Lower leg skin (tissue), 3 donors: ENCODE measurements around the gene PARN.

Experiments
- POLR2A ChIP-seq, 2 donors: fragments of 450-650 bp; IDR thresholded peaks; one replicate each; pipeline ENCODE4 v1.6.1; 2016 to 2017; ENCODE audit warnings: antibody characterized with exemption in 2 of 2, mild to moderate bottlenecking in 1 of 2, moderate library complexity in 1 of 2
- TF ChIP-seq, protein P1 (sequence below), 3 donors: fragments of 450-650 bp; IDR thresholded peaks; one replicate each; pipeline ENCODE4 v1.5.1; 2016; ENCODE audit warnings: antibody characterized with exemption in 3 of 3, mild to moderate bottlenecking in 3 of 3, moderate library complexity in 2 of 3

GRCh38 chr16:14539156-14539555 lies 90.9 kb downstream of the PARN start:
- TF ChIP-seq POLR2A (IDR thresholded peaks at IDR 0.05): no peak
- TF ChIP-seq, protein P1, sequence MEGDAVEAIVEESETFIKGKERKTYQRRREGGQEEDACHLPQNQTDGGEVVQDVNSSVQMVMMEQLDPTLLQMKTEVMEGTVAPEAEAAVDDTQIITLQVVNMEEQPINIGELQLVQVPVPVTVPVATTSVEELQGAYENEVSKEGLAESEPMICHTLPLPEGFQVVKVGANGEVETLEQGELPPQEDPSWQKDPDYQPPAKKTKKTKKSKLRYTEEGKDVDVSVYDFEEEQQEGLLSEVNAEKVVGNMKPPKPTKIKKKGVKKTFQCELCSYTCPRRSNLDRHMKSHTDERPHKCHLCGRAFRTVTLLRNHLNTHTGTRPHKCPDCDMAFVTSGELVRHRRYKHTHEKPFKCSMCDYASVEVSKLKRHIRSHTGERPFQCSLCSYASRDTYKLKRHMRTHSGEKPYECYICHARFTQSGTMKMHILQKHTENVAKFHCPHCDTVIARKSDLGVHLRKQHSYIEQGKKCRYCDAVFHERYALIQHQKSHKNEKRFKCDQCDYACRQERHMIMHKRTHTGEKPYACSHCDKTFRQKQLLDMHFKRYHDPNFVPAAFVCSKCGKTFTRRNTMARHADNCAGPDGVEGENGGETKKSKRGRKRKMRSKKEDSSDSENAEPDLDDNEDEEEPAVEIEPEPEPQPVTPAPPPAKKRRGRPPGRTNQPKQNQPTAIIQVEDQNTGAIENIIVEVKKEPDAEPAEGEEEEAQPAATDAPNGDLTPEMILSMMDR (IDR thresholded peaks at IDR 0.05): no peak
